Trophoblast cell (in vitro differentiated cells and primary cell): ENCODE data around the gene KCND3. TPM values are rescaled to one million over a fixed set of nuclear protein-coding genes. Genes with fewer than 3 reads are reported as not detected.
A peak's percentile ranks its signal among the peaks of the same experiment; 100 is the strongest.

Source experiments
- DNase-seq, 2 donors: peaks; one replicate each; pipeline ENCODE4 v3.0.0-alpha.2; 2016
- H2AFZ ChIP-seq: 2 replicates; pipeline ENCODE4 v1.6.1; 2013; ENCODE audit warnings: low read length, moderate library complexity, mild to moderate bottlenecking; ENCODE audit not compliant: insufficient read depth, poor library complexity
- H2AK5ac ChIP-seq: 2 replicates; pipeline ENCODE4 v1.6.1; 2013; ENCODE audit warnings: mild to moderate bottlenecking, low read length
- H2BK120ac ChIP-seq: 2 replicates; pipeline ENCODE4 v1.6.1; 2013; ENCODE audit warnings: low read length, mild to moderate bottlenecking, moderate library complexity; ENCODE audit not compliant: insufficient read depth, poor library complexity
- H2BK12ac ChIP-seq: 2 replicates; pipeline ENCODE4 v1.6.1; 2013; ENCODE audit warnings: mild to moderate bottlenecking, low read length, moderate library complexity
- H2BK5ac ChIP-seq: 2 replicates; pipeline ENCODE4 v1.6.1; 2013; ENCODE audit warnings: low read length, low read depth, moderate library complexity, mild to moderate bottlenecking; ENCODE audit not compliant: poor library complexity
- H3K14ac ChIP-seq: 2 replicates; pipeline ENCODE4 v1.6.1; 2013; ENCODE audit warnings: mild to moderate bottlenecking, low read length
- H3K18ac ChIP-seq: 2 replicates; pipeline ENCODE4 v1.6.1; 2013; ENCODE audit warnings: mild to moderate bottlenecking, low read length
- H3K23ac ChIP-seq: 2 replicates; pipeline ENCODE4 v1.6.1; 2013; ENCODE audit warnings: low read length
- H3K27ac ChIP-seq: 2 replicates; pipeline ENCODE4 v1.5.1; 2013; ENCODE audit warnings: low read depth, mild to moderate bottlenecking, inconsistent platforms, low read length, moderate library complexity
- H3K27me3 ChIP-seq: 2 replicates; pipeline ENCODE4 v1.6.1; 2013; ENCODE audit warnings: inconsistent platforms, mild to moderate bottlenecking, low read length, moderate library complexity; ENCODE audit not compliant: insufficient read depth
- H3K36me3 ChIP-seq, 2 experiments: 1 replicate in 1 of 2; 2 replicates in 1 of 2; pipeline ENCODE4 v1.6.1; 2013; ENCODE audit warnings: low read length in 2 of 2, mild to moderate bottlenecking in 2 of 2, moderate library complexity in 1 of 2; ENCODE audit not compliant: insufficient read depth in 2 of 2, control insufficient read depth in 1 of 2
- H3K4ac ChIP-seq: 2 replicates; pipeline ENCODE4 v1.6.1; 2013; ENCODE audit warnings: low read depth, mild to moderate bottlenecking, low read length, moderate library complexity
- H3K4me1 ChIP-seq, 2 experiments: 1 replicate in 1 of 2; 2 replicates in 1 of 2; pipeline ENCODE4 v1.6.1; 2013; ENCODE audit warnings: low read length in 2 of 2, mild to moderate bottlenecking in 2 of 2, moderate library complexity in 1 of 2; ENCODE audit not compliant: insufficient read depth in 2 of 2, control insufficient read depth in 1 of 2
- H3K4me2 ChIP-seq: 2 replicates; pipeline ENCODE4 v1.6.1; 2013; ENCODE audit warnings: inconsistent platforms, mild to moderate bottlenecking, low read length, moderate library complexity
- H3K4me3 ChIP-seq: 2 replicates; pipeline ENCODE4 v1.5.1; 2013; ENCODE audit warnings: mild to moderate bottlenecking, low read depth, low read length, inconsistent platforms
- H3K79me1 ChIP-seq: one replicate; pipeline ENCODE4 v1.6.1; 2013; ENCODE audit warnings: low read length
- H3K79me2 ChIP-seq: 2 replicates; pipeline ENCODE4 v1.6.1; 2013; ENCODE audit warnings: low read length, mild to moderate bottlenecking; ENCODE audit not compliant: control insufficient read depth, insufficient read depth, poor library complexity
- H3K9ac ChIP-seq: 2 replicates; pipeline ENCODE4 v1.6.1; 2013; ENCODE audit warnings: mild to moderate bottlenecking, low read length
- H3K9me3 ChIP-seq: 2 replicates; pipeline ENCODE4 v1.6.1; 2013; ENCODE audit warnings: low read depth, mild to moderate bottlenecking, control low read depth, inconsistent platforms, low read length; ENCODE audit not compliant: insufficient read depth
- H4K12ac ChIP-seq: 2 replicates; pipeline ENCODE4 v1.6.1; 2013; ENCODE audit warnings: low read depth, mild to moderate bottlenecking, low read length, moderate library complexity
- H4K8ac ChIP-seq: 2 replicates; pipeline ENCODE4 v1.6.1; 2013; ENCODE audit warnings: low read depth, mild to moderate bottlenecking, low read length, moderate library complexity
- H4K91ac ChIP-seq: one replicate; pipeline ENCODE4 v1.6.1; 2013; ENCODE audit warnings: low read depth, mild to moderate bottlenecking, low read length, moderate library complexity
- WGBS: extraction: QIAGEN DNeasy Blood & Tissue Kit; methylation state at CpG from one replicate; pipeline ENCODE4 v1.1.7; 2013; ENCODE audit warnings: missing lambda C conversion rate; ENCODE audit not compliant: insufficient read length, insufficient coverage; ENCODE audit errors: extremely low coverage; 5-methylcytosine and 5-hydroxymethylcytosine counted together
- polyA plus RNA-seq: library from polyadenylated mRNA; stranded (reverse); fragments of 200-250 nt; gene quantifications from 2 replicates; pipeline ENCODE4 v1.2.3, GENCODE V29; 2013

KCND3 gene
- 0.03 and 0.06 TPM in 2 replicates for polyA plus RNA-seq

DNA sequence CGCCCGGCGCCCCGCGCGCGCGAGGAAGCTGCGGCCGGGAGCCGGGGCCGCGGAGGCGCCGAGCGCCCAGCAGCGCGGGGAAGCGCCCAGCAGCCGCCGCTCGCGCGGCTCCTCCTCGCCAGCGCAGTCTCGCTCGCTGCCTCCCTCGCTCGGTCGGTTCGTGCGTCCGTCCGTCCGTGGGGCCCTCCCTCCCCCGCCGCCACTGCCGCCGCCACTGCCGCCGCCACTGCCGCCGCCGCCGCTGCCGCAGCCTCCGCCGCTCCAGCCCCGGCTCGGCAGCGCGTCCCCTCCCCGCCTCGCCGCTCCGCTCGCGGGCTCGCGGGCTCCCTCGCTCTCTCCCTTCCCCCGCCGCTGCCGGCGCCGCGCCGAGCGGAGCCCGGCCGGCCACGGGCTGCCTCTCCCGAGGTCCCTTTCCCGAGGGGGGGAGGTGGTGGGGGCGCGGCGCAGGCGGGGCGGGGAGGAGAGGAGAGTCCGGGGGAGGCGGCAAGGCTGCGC is at the start of gene KCND3:
Gene KCND3 (minus strand): TSS at position 138 of the 495 bp plus-strand sequence.
- Histone ChIP-seq H3K79me2 (no peaks in the 10 kb centered on the region), H4K12ac (no peak within 1 kb of the TSS), H3K4me2 (peak within 1 kb of the TSS; percentile 85), H2BK12ac (no peak within 1 kb of the TSS), H3K4ac (no peak within 1 kb of the TSS), H3K18ac (no peak within 1 kb of the TSS), H3K79me1 (no peaks in the 10 kb centered on the region), H2AFZ (no peak within 1 kb of the TSS), H3K27ac (no peak within 1 kb of the TSS), H4K91ac (no peak within 1 kb of the TSS), H3K4me3 (peak within 1 kb of the TSS; percentile 64), H2AK5ac (no peak within 1 kb of the TSS), H3K23ac (no peak within 1 kb of the TSS), H3K36me3 (no peaks in the 10 kb centered on the region), H3K9ac (no peak within 1 kb of the TSS), H3K27me3 (peaks cover 49% of the 10 kb centered on the region), H3K4me1 (peaks cover 5 to 12% of the 10 kb centered on the region in 2 experiments), H2BK5ac (no peak within 1 kb of the TSS), H3K9me3 (peaks cover 4% of the 10 kb centered on the region), H2BK120ac (no peak within 1 kb of the TSS), H3K14ac (no peak within 1 kb of the TSS), H4K8ac (no peak within 1 kb of the TSS)
- peak in 1 of 2 donors; percentile 13 for DNase-seq
- WGBS: no CpG with 5 or more reads among the region's 83 CpGs

DNA sequence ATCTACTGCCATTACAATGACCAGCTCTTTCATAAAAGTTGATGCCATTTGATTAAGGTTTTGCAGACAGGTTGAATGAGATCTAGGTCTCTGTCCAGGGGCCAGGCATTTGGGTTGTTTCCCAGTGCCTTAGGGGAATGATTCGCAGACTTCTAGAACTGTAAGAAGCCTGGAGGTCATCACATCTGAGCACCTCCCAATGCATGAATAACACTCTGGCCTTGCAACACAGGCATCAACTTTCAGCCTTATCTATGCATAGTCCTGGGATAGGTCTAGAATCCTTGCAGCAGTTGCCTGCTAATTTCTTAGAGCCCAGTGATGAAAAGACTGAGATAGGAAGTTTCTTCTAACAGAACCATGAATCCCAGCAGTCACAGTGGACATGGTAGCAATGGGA is 44.8 kb upstream of the KCND3 start:
- H3K9me3 ChIP-seq: no peaks in the 10 kb centered on the region
- H4K12ac ChIP-seq: no peak overlapping the region
- no peak overlapping the region for H4K8ac ChIP-seq
- no peaks in the 10 kb centered on the region for H3K27me3 ChIP-seq
- H2AFZ ChIP-seq: no peak overlapping the region
- H4K91ac ChIP-seq: no peak overlapping the region
- H3K4me2 ChIP-seq: no peak overlapping the region
- H3K4ac ChIP-seq: no peak overlapping the region
- H3K79me1 ChIP-seq: no peaks in the 10 kb centered on the region
- no CpG with 5 or more reads among the region's 1 CpG for WGBS
- no peak overlapping the region for H3K4me3 ChIP-seq
- H2BK120ac ChIP-seq: no peak overlapping the region
- no peaks in the 10 kb centered on the region for H3K79me2 ChIP-seq
- no peak overlapping the region for H3K18ac ChIP-seq
- no peak overlapping the region for H3K9ac ChIP-seq
- H3K23ac ChIP-seq: no peak overlapping the region
- no peak overlapping the region for H2AK5ac ChIP-seq
- no peak overlapping the region for H3K14ac ChIP-seq
- H2BK5ac ChIP-seq: no peak overlapping the region
- H2BK12ac ChIP-seq: no peak overlapping the region
- no peak for DNase-seq
- H3K36me3 ChIP-seq: no peaks in the 10 kb centered on the region
- no peaks in the 10 kb centered on the region for H3K4me1 ChIP-seq
- H3K27ac ChIP-seq: no peak overlapping the region

DNA sequence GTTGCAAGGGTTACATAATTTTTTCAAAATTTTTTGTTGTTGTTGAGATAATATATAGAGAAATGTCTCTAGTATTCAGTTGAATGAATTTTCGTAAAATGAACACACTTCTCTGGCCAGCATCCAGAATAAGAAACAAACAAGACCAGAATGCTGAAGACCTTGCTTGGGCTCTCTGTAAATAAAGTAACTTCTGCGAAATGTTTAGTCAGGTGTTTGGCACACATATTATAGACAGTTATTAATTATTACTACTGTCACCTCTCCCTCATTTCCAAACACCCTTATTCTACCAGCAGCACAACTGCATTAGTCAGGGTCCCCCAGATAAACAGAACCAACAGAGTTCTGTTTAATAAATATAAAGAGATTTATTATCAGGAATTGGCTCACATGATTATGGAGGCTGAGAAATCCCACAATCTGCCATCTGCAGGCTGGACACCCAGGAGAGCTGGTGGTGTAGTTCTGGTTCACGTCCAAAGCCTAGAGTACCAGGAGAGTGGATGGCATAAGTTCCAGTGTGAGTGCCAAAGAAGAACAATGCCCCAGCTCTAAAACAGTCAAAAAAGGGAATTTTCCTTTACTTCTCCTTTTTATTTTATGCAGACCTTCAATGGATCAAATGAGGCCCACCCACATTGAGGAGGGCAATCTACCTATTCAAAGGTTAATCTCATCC is 44.1 kb upstream of the KCND3 start:
- no peak overlapping the region for H3K4me2 ChIP-seq
- H3K79me1 ChIP-seq: no peaks in the 10 kb centered on the region
- H2AFZ ChIP-seq: no peak overlapping the region
- no peaks in the 10 kb centered on the region for H3K36me3 ChIP-seq
- H2AK5ac ChIP-seq: no peak overlapping the region
- no CpG with 5 or more reads among the region's 3 CpGs for WGBS
- H3K4ac ChIP-seq: no peak overlapping the region
- no peak overlapping the region for H4K8ac ChIP-seq
- no peak overlapping the region for H3K18ac ChIP-seq
- H4K12ac ChIP-seq: no peak overlapping the region
- no peak overlapping the region for H3K27ac ChIP-seq
- H2BK5ac ChIP-seq: no peak overlapping the region
- H3K79me2 ChIP-seq: no peaks in the 10 kb centered on the region
- H3K9ac ChIP-seq: no peak overlapping the region
- H2BK12ac ChIP-seq: no peak overlapping the region
- no peak overlapping the region for H3K4me3 ChIP-seq
- peaks cover 2% of the 10 kb centered on the region for H3K9me3 ChIP-seq
- no peaks in the 10 kb centered on the region for H3K27me3 ChIP-seq
- no peak overlapping the region for H3K23ac ChIP-seq
- no peak overlapping the region for H3K14ac ChIP-seq
- DNase-seq: no peak
- H4K91ac ChIP-seq: no peak overlapping the region
- no peak overlapping the region for H2BK120ac ChIP-seq
- no peaks in the 10 kb centered on the region for H3K4me1 ChIP-seq

DNA sequence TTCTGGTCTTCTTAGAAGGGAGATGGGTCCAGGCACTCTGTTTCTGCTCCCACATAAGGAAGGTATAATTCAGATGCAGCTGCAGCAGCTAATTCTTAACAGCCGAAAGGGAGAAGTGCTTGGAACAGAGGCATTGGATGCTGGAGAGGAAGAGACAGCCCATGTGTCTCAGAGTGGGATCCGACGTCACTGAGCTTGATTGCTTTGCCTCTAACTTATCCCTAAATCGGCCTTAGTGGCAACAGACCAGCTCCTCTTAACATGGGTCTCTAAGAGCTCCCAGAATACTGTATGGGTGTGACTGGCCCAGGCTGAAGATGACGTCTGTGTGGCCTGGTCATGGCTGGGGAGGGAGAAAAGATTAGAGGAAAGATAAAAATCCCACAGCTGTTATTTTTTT is 40.7 kb upstream of the KCND3 start:
- no peak overlapping the region for H2AK5ac ChIP-seq
- no peak overlapping the region for H4K8ac ChIP-seq
- H3K23ac ChIP-seq: no peak overlapping the region
- no peak for DNase-seq
- H3K14ac ChIP-seq: no peak overlapping the region
- H3K4me2 ChIP-seq: no peak overlapping the region
- peaks cover 2% of the 10 kb centered on the region for H3K9me3 ChIP-seq
- no peak overlapping the region for H3K4me3 ChIP-seq
- no peak overlapping the region for H3K18ac ChIP-seq
- H3K9ac ChIP-seq: no peak overlapping the region
- no peak overlapping the region for H3K4ac ChIP-seq
- H3K79me2 ChIP-seq: no peaks in the 10 kb centered on the region
- no peak overlapping the region for H2BK5ac ChIP-seq
- no peak overlapping the region for H2AFZ ChIP-seq
- no peak overlapping the region for H3K27ac ChIP-seq
- H3K4me1 ChIP-seq: no peaks in the 10 kb centered on the region
- WGBS: no CpG with 5 or more reads among the region's 5 CpGs
- no peaks in the 10 kb centered on the region for H3K27me3 ChIP-seq
- H4K91ac ChIP-seq: no peak overlapping the region
- H2BK120ac ChIP-seq: no peak overlapping the region
- no peaks in the 10 kb centered on the region for H3K79me1 ChIP-seq
- H4K12ac ChIP-seq: no peak overlapping the region
- H3K36me3 ChIP-seq: no peaks in the 10 kb centered on the region
- H2BK12ac ChIP-seq: no peak overlapping the region
